T-cell (primary cell): ENCODE measurements around the gene AIRE. TPM values are rescaled to one million over a fixed set of nuclear protein-coding genes. Genes with fewer than 3 reads are reported as not detected.

Experiments used
- ATAC-seq, 4 experiments: fragments of 200-7000 bp in 3 of 4; fragments of 150-1000 bp in 1 of 4; cut with Tn5 transposase; replicated peaks in 1 of 4; 1 replicate in 3 of 4; 2 replicates in 1 of 4; pipeline ENCODE4 v1.10.0; 2021; ENCODE audit warnings: moderate library complexity in 3 of 4, mild to moderate bottlenecking in 2 of 4, moderate number of reproducible peaks in 1 of 4
- CTCF ChIA-PET, 2 donors: fragments of 300-600 bp; sonication (Branson Sonifier 250); formaldehyde crosslinking; loops; one replicate each; lab custom pipeline; 2022; ENCODE audit warnings: antibody characterized with exemption in 2 of 2; lab: Charles Lee
- POLR2A ChIA-PET, 2 donors: fragments of 300-600 bp; sonication (Branson Sonifier 250); formaldehyde crosslinking; loops; one replicate each; lab custom pipeline; 2022; ENCODE audit warnings: antibody characterized with exemption in 2 of 2; lab: Charles Lee
- DNase-seq, 35 experiments: peaks; one replicate each; pipeline versions ENCODE4 v3.0.0 to v3.0.0-alpha.2; 2013 to 2023
- H3K27ac ChIP-seq: one replicate; pipeline ENCODE4 v1.5.1; 2013; ENCODE audit warnings: low read length
- H3K27me3 ChIP-seq, 2 experiments: replicated peaks in 1 of 2; 1 replicate in 1 of 2; 2 replicates in 1 of 2; pipeline versions ENCODE4 v1.6.1 to v1.7.0; 2013; ENCODE audit warnings: low read length in 1 of 2, mixed read lengths in 1 of 2; ENCODE audit not compliant: control insufficient read depth in 2 of 2, insufficient read depth in 2 of 2; ENCODE audit errors: extremely low read depth in 1 of 2
- H3K36me3 ChIP-seq, 2 donors: 1 replicate in 1 of 2; 2 replicates in 1 of 2; pipeline versions ENCODE4 v1.6.1 to v1.7.0; 2013; ENCODE audit warnings: low read length in 1 of 2; ENCODE audit not compliant: control insufficient read depth in 2 of 2, insufficient read depth in 1 of 2; ENCODE audit errors: extremely low read depth in 1 of 2
- H3K4me1 ChIP-seq, 2 experiments: 1 replicate in 1 of 2; 2 replicates in 1 of 2; pipeline versions ENCODE4 v1.6.1 to v1.7.0; 2013; ENCODE audit warnings: low read length in 2 of 2, mixed read lengths in 1 of 2; ENCODE audit not compliant: insufficient read depth in 2 of 2, control insufficient read depth in 1 of 2; ENCODE audit errors: extremely low read depth in 1 of 2
- H3K4me3 ChIP-seq, 2 donors: 1 replicate in 1 of 2; 2 replicates in 1 of 2; pipeline versions ENCODE4 v1.5.1 to v1.7.0; 2013; ENCODE audit warnings: mild to moderate bottlenecking in 2 of 2, low read length in 1 of 2, moderate library complexity in 1 of 2; ENCODE audit not compliant: control insufficient read depth in 1 of 2; ENCODE audit errors: extremely low read depth in 1 of 2
- H3K9me3 ChIP-seq: 2 replicates; pipeline ENCODE4 v1.7.0; 2013
- H3K27ac Mint-ChIP-seq, 2 donors: one replicate each; pipeline ENCODE4 v1.8.0; 2020 to 2021; ENCODE audit warnings: mild to moderate bottlenecking in 2 of 2, mixed read lengths in 2 of 2
- H3K27me3 Mint-ChIP-seq, 2 donors: one replicate each; pipeline ENCODE4 v1.8.0; 2021 to 2022; ENCODE audit warnings: mixed read lengths in 2 of 2
- H3K36me3 Mint-ChIP-seq: one replicate; pipeline ENCODE4 v1.8.0; 2021; ENCODE audit warnings: mixed read lengths
- H3K4me1 Mint-ChIP-seq, 3 donors: one replicate each; pipeline ENCODE4 v1.8.0; 2020 to 2022; ENCODE audit warnings: mixed read lengths in 3 of 3, mild to moderate bottlenecking in 1 of 3
- H3K4me3 Mint-ChIP-seq, 3 donors: one replicate each; pipeline ENCODE4 v1.8.0; 2020 to 2022; ENCODE audit warnings: mild to moderate bottlenecking in 3 of 3, mixed read lengths in 3 of 3, moderate library complexity in 3 of 3
- H3K9me3 Mint-ChIP-seq, 3 donors: one replicate each; pipeline ENCODE4 v1.8.0; 2020 to 2022; ENCODE audit warnings: mixed read lengths in 3 of 3
- WGBS: methylation state at CpG from one replicate; pipeline ENCODE4 v1.1.5; 2013; ENCODE audit warnings: missing lambda C conversion rate; ENCODE audit not compliant: insufficient coverage; 5-methylcytosine and 5-hydroxymethylcytosine counted together
- total RNA-seq, 35 experiments: library from RNA in 6 of 35; stranded (reverse) in 6 of 35; fragments of 120-200 nt in 1 of 35; gene quantifications; one replicate each; pipeline versions ENCODE4 v1.2.1 to v1.2.4 and lab custom pipeline; 2013 to 2026

The AIRE gene
- total RNA-seq, 5 donors from 2014 or later (not counting 1 experiment from before 2014, with no cell fraction given) = 0.10 to 1.2 (median 0.47) TPM; not detected in 1

GRCh38 chr21:44299085-44299457 is 13.4 kb downstream of the AIRE start:
- no peaks in the 10 kb centered on the region for H3K36me3 ChIP-seq
- peak overlapping the region; percentile 43 to 74 for H3K4me3 ChIP-seq
- CTCF ChIA-PET = no interaction called here
- Mint-ChIP-seq H3K27ac (peak overlapping the region; percentile 92 to 94), H3K36me3 (no peaks in the 10 kb centered on the region), H3K9me3 (no peaks in the 10 kb centered on the region), H3K27me3 (no peaks in the 10 kb centered on the region), H3K4me3 (peak overlapping the region; percentile 81 to 90 (median 85)), H3K4me1 (peaks cover 56 to 68% (median 60%) of the 10 kb centered on the region in 3 donors)
- H3K9me3 ChIP-seq = no peaks in the 10 kb centered on the region
- H3K27me3 ChIP-seq = no peaks in the 10 kb centered on the region
- peak overlapping the region; percentile 55 for H3K27ac ChIP-seq
- ATAC-seq (peak in 1 of 4 experiments; percentile 1), DNase-seq (peak in 1 of 35 experiments; percentile 16)
- POLR2A ChIA-PET = no interaction called here
- peaks cover 15 to 84% of the 10 kb centered on the region in 2 experiments for H3K4me1 ChIP-seq
- no CpG with 5 or more reads among the region's 10 CpGs for WGBS

- H3K36me3 Mint-ChIP-seq = no peaks in the 10 kb centered on the region
- no peaks in the 10 kb centered on the region for H3K27me3 ChIP-seq
- H3K4me3 ChIP-seq = peak within 1 kb of the TSS; percentile 55 to 74
- H3K9me3 ChIP-seq = no peaks in the 10 kb centered on the region
- peaks cover 15 to 84% of the 10 kb centered on the region in 2 experiments for H3K4me1 ChIP-seq
- peaks cover 57 to 66% (median 58%) of the 10 kb centered on the region in 3 donors for H3K4me1 Mint-ChIP-seq
- ATAC-seq (peak; percentile 68 to 80 (median 76)), DNase-seq (peak in 30 of 35 experiments; percentile 10 to 64 (median 36))
- H3K27me3 Mint-ChIP-seq = no peaks in the 10 kb centered on the region
- CTCF ChIA-PET = no interaction called here
- POLR2A ChIA-PET = no interaction called here
- no peaks in the 10 kb centered on the region for H3K36me3 ChIP-seq
- peak within 1 kb of the TSS; percentile 55 for H3K27ac ChIP-seq
- no peaks in the 10 kb centered on the region for H3K9me3 Mint-ChIP-seq
- peak within 1 kb of the TSS; percentile 83 to 90 (median 85) for H3K4me3 Mint-ChIP-seq
- under 1% methylated on average over 78 of the region's 94 CpGs for WGBS
- peak within 1 kb of the TSS; percentile 92 to 94 for H3K27ac Mint-ChIP-seq
These were observed 14.0 kb downstream of the AIRE start, which contains the start of gene PFKL for GRCh38 chr21:44299458-44300261. TSS of gene PFKL (plus strand) at chr21:44300053. CDS start at chr21:44300106, 53 bp downstream.

GRCh38 chr21:44300262-44300959 is 14.7 kb downstream of the AIRE start:
- Histone ChIP-seq H3K27ac (peak overlapping the region; percentile 41), H3K9me3 (no peaks in the 10 kb centered on the region), H3K27me3 (no peaks in the 10 kb centered on the region), H3K36me3 (no peaks in the 10 kb centered on the region), H3K4me1 (peaks cover 15 to 82% of the 10 kb centered on the region in 2 experiments), H3K4me3 (peak overlapping the region; percentile 55 to 59)
- peaks cover 59 to 67% (median 60%) of the 10 kb centered on the region in 3 donors for H3K4me1 Mint-ChIP-seq
- H3K9me3 Mint-ChIP-seq = no peaks in the 10 kb centered on the region
- H3K36me3 Mint-ChIP-seq = no peaks in the 10 kb centered on the region
- H3K27me3 Mint-ChIP-seq = no peaks in the 10 kb centered on the region
- POLR2A ChIA-PET = no interaction called here
- 0% methylated on average over 48 of the region's 67 CpGs for whole genome bisulfite sequencing
- DNase-seq (peak in 31 of 35 experiments; percentile 13 to 65 (median 36)), ATAC-seq (peak; percentile 42 to 69 (median 66))
- CTCF ChIA-PET = no interaction called here
- H3K4me3 Mint-ChIP-seq = peak overlapping the region; percentile 72 to 83 (median 82)
- H3K27ac Mint-ChIP-seq = peak overlapping the region; percentile 65 to 66

- Mint-ChIP-seq H3K9me3 (no peaks in the 10 kb centered on the region), H3K27ac (peak overlapping the region; percentile 65 to 66), H3K4me3 (peak overlapping the region; percentile 72 to 83 (median 82)), H3K27me3 (no peaks in the 10 kb centered on the region), H3K36me3 (no peaks in the 10 kb centered on the region), H3K4me1 (peaks cover 56 to 64% (median 58%) of the 10 kb centered on the region in 3 donors)
- Histone ChIP-seq H3K27ac (peak overlapping the region; percentile 41), H3K9me3 (no peaks in the 10 kb centered on the region), H3K4me3 (peak overlapping the region; percentile 55 to 59), H3K4me1 (peaks cover 15 to 74% of the 10 kb centered on the region in 2 experiments), H3K27me3 (no peaks in the 10 kb centered on the region), H3K36me3 (no peaks in the 10 kb centered on the region)
- ChIA-PET POLR2A (no interaction called here), CTCF (no interaction called here)
- no peak for ATAC-seq
- 79% methylated on average over 6 of the region's 13 CpGs for WGBS
- DNase-seq = no peak
These were observed 15.5 kb downstream of the AIRE start for GRCh38 chr21:44301141-44301540.

- ChIA-PET POLR2A (no interaction called here), CTCF (no interaction called here)
- Histone ChIP-seq H3K9me3 (no peaks in the 10 kb centered on the region), H3K27me3 (no peaks in the 10 kb centered on the region), H3K27ac (no peak overlapping the region), H3K36me3 (peaks cover 2 to 8% of the 10 kb centered on the region in 2 donors), H3K4me1 (peaks cover 15 to 69% of the 10 kb centered on the region in 2 experiments), H3K4me3 (no peak overlapping the region)
- peak overlapping the region; percentile 41 to 83 (median 61) for H3K4me3 Mint-ChIP-seq
- H3K9me3 Mint-ChIP-seq = no peaks in the 10 kb centered on the region
- H3K27ac Mint-ChIP-seq = peak overlapping the region; percentile 64 to 72
- H3K27me3 Mint-ChIP-seq = no peaks in the 10 kb centered on the region
- H3K4me1 Mint-ChIP-seq = peaks cover 56 to 66% (median 58%) of the 10 kb centered on the region in 3 donors
- WGBS = 95% methylated on average over 6 of the region's 9 CpGs
- DNase-seq = no peak
- no peak for ATAC-seq
- H3K36me3 Mint-ChIP-seq = no peaks in the 10 kb centered on the region
These were observed 16.3 kb downstream of the AIRE start for GRCh38 chr21:44301961-44302406.
